GM23338 (cell line): ENCODE data around the gene TNNT2. TPM values are rescaled to one million over a fixed set of nuclear protein-coding genes. Genes with fewer than 3 reads are reported as not detected.

Experiments used
- ATAC-seq: fragments of 200-7000 bp; cut with Tn5 transposase; 3 replicates; pipeline ENCODE4 v1.9.1; 2020
- DNase-seq: peaks from one replicate; pipeline ENCODE4 v3.0.0-alpha.2; 2015; ENCODE audit warnings: low spot score
- H2AFZ ChIP-seq: fragments of 200-600 bp; sonication (generic); 2 replicates; pipeline ENCODE4 v1.8.0; 2016; ENCODE audit warnings: antibody characterized with exemption, mild to moderate bottlenecking, moderate library complexity
- H3F3A ChIP-seq: fragments of 200-600 bp; sonication (generic); replicated peaks from 2 replicates; pipeline ENCODE4 v1.8.0; 2017; ENCODE audit warnings: antibody characterized with exemption, mixed run types, low read depth
- H3K27ac ChIP-seq: fragments of 200-600 bp; sonication (generic); 2 replicates; pipeline ENCODE4 v1.6.1; 2016; ENCODE audit warnings: low read depth
- H3K27me3 ChIP-seq: fragments of 200-600 bp; sonication (generic); 2 replicates; pipeline ENCODE4 v1.8.0; 2016; ENCODE audit warnings: mild to moderate bottlenecking, mixed run types, moderate library complexity; ENCODE audit not compliant: insufficient read depth
- H3K36me3 ChIP-seq: fragments of 200-600 bp; sonication (generic); 2 replicates; pipeline ENCODE4 v1.8.0; 2016; ENCODE audit warnings: mild to moderate bottlenecking; ENCODE audit not compliant: insufficient read depth
- H3K4me1 ChIP-seq: fragments of 200-600 bp; sonication (generic); 2 replicates; pipeline ENCODE4 v1.8.0; 2016; ENCODE audit warnings: mild to moderate bottlenecking, moderate library complexity; ENCODE audit not compliant: insufficient read depth
- H3K4me2 ChIP-seq: fragments of 200-600 bp; sonication (generic); 2 replicates; pipeline ENCODE4 v1.7.1; 2017; ENCODE audit warnings: mixed run types
- H3K4me3 ChIP-seq: fragments of 200-600 bp; sonication (generic); 2 replicates; pipeline ENCODE4 v1.6.1; 2016; ENCODE audit warnings: mixed run types
- H3K79me2 ChIP-seq: fragments of 200-600 bp; sonication (generic); replicated peaks from 2 replicates; pipeline ENCODE4 v1.8.0; 2017; ENCODE audit warnings: mild to moderate bottlenecking; ENCODE audit not compliant: insufficient read depth
- H3K9me2 ChIP-seq: fragments of 200-600 bp; sonication (generic); 2 replicates; pipeline ENCODE4 v1.8.0; 2017; ENCODE audit not compliant: insufficient read depth
- H4K20me1 ChIP-seq: fragments of 200-600 bp; sonication (generic); replicated peaks from 2 replicates; pipeline ENCODE4 v1.8.0; 2017; ENCODE audit warnings: mild to moderate bottlenecking; ENCODE audit not compliant: insufficient read depth
- H3K27ac Mint-ChIP-seq: 2 replicates; pipeline ENCODE4 v1.8.0; 2020; ENCODE audit warnings: inconsistent platforms, mild to moderate bottlenecking, moderate library complexity, mixed read lengths
- H3K27me3 Mint-ChIP-seq: 3 replicates; pipeline ENCODE4 v1.8.0; 2022; ENCODE audit warnings: low read depth, mild to moderate bottlenecking, moderate library complexity, mixed read lengths, inconsistent platforms; ENCODE audit not compliant: insufficient read depth, poor library complexity
- H3K36me3 Mint-ChIP-seq: 3 replicates; pipeline ENCODE4 v1.8.0; 2021; ENCODE audit warnings: low read depth, mild to moderate bottlenecking, inconsistent platforms, moderate library complexity, mixed read lengths
- H3K4me1 Mint-ChIP-seq: 3 replicates; pipeline ENCODE4 v1.8.0; 2020; ENCODE audit warnings: mild to moderate bottlenecking, inconsistent platforms, mixed read lengths
- H3K4me3 Mint-ChIP-seq: 3 replicates; pipeline ENCODE4 v1.8.0; 2021; ENCODE audit warnings: moderate library complexity, mild to moderate bottlenecking, inconsistent platforms, mixed read lengths
- H3K9me3 Mint-ChIP-seq: 3 replicates; pipeline ENCODE4 v1.8.0; 2020; ENCODE audit warnings: moderate library complexity, mild to moderate bottlenecking, inconsistent platforms, mixed read lengths
- CREB1 ChIP-seq: fragments of 250-450 bp; sonication (Bioruptor Pico); IDR thresholded peaks from 2 replicates; pipeline ENCODE4 v1.5.0; 2020; ENCODE audit warnings: low read depth, mild to moderate bottlenecking, moderate library complexity
- EZH2 ChIP-seq: fragments of 200-600 bp; sonication (generic); IDR thresholded peaks from one replicate; pipeline ENCODE4 v1.8.0; 2017; ENCODE audit warnings: antibody characterized with exemption, mild to moderate bottlenecking, low read depth; ENCODE audit not compliant: unreplicated experiment
- EZH2phosphoT487 ChIP-seq: fragments of 200-600 bp; sonication (generic); IDR thresholded peaks from one replicate; pipeline ENCODE4 v1.8.1; 2018; ENCODE audit warnings: antibody characterized with exemption; ENCODE audit not compliant: unreplicated experiment
- POLR2AphosphoS5 ChIP-seq: IDR thresholded peaks from 2 replicates; pipeline ENCODE4 v1.6.1; 2016; ENCODE audit warnings: antibody characterized with exemption, low read depth
- REST ChIP-seq: IDR thresholded peaks from one replicate; pipeline ENCODE4 v1.6.1; 2018; ENCODE audit warnings: antibody characterized with exemption; ENCODE audit not compliant: unreplicated experiment
- STAT1 ChIP-seq: IDR thresholded peaks from one replicate; pipeline ENCODE4 v1.6.1; 2016; ENCODE audit warnings: antibody characterized with exemption; ENCODE audit not compliant: unreplicated experiment
- ZNF114 ChIP-seq: fragments of 250-450 bp; sonication (Bioruptor Pico); IDR thresholded peaks from 2 replicates; pipeline ENCODE4 v1.5.0; 2020; ENCODE audit warnings: mild to moderate bottlenecking, moderate library complexity
- ZNF331 ChIP-seq: fragments of 250-450 bp; sonication (Bioruptor Pico); IDR thresholded peaks from 2 replicates; pipeline ENCODE4 v1.5.0; 2020; ENCODE audit warnings: low read depth, mild to moderate bottlenecking, moderate library complexity
- ZNF462 ChIP-seq: fragments of 250-450 bp; sonication (Bioruptor Pico); IDR thresholded peaks from 2 replicates; pipeline ENCODE4 v1.5.0; 2020; ENCODE audit warnings: mild to moderate bottlenecking, moderate library complexity
- polyA plus RNA-seq: library from polyadenylated mRNA; unstranded; fragments of >200 nt; fragmentation: Nextera tagmentation; extraction: Ambion mirVana; gene quantifications from 2 replicates; pipeline ENCODE4 v1.2.1, GENCODE V29; 2016
- total RNA-seq: library from RNA; depleted of rRNA; stranded (reverse); fragments of >200 nt; shearing (Covaris generic); gene quantifications from 2 replicates; pipeline ENCODE4 v1.2.3, GENCODE V29; 2014
- TF ChIP-seq, protein P1 (sequence below): IDR thresholded peaks from 2 replicates; pipeline ENCODE4 v1.6.1; 2016; ENCODE audit warnings: antibody characterized with exemption

Gene TNNT2
- total and polyA plus RNA-seq, 2 experiments from 2014 or later, result 7.5 to 19.1 TPM

- Histone ChIP-seq H3K79me2 (no peaks in the 10 kb centered on the region), H3K4me2 (no peak overlapping the region), H2AFZ (no peak overlapping the region), H3K9me2 (no peaks in the 10 kb centered on the region), H3K36me3 (no peaks in the 10 kb centered on the region), H4K20me1 (no peaks in the 10 kb centered on the region), H3F3A (no peaks in the 10 kb centered on the region), H3K4me3 (no peak overlapping the region), H3K27ac (no peak overlapping the region), H3K4me1 (no peaks in the 10 kb centered on the region), H3K27me3 (no peaks in the 10 kb centered on the region)
- Mint-ChIP-seq H3K27me3 (peaks cover 7% of the 10 kb centered on the region), H3K4me3 (no peak overlapping the region), H3K36me3 (no peaks in the 10 kb centered on the region), H3K9me3 (peaks cover 7% of the 10 kb centered on the region; the same call in 2 of the 3 replicates), H3K4me1 (peaks cover 15% of the 10 kb centered on the region), H3K27ac (no peak overlapping the region)
- TF ChIP-seq STAT1 (no peak), POLR2AphosphoS5 (no peak), CREB1 (no peak), ZNF331 (no peak), ZNF114 (CRISPR knock-in tag) (no peak), ZNF462 (CRISPR knock-in tag) (no peak), EZH2 (no peak), REST (no peak), EZH2phosphoT487 (no peak)
- TF ChIP-seq, protein P1, sequence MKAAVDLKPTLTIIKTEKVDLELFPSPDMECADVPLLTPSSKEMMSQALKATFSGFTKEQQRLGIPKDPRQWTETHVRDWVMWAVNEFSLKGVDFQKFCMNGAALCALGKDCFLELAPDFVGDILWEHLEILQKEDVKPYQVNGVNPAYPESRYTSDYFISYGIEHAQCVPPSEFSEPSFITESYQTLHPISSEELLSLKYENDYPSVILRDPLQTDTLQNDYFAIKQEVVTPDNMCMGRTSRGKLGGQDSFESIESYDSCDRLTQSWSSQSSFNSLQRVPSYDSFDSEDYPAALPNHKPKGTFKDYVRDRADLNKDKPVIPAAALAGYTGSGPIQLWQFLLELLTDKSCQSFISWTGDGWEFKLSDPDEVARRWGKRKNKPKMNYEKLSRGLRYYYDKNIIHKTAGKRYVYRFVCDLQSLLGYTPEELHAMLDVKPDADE, result no peak
- ATAC-seq (no peak), DNase-seq (no peak)
Observed at GRCh38 chr1:201418461-201418860, 41.0 kb upstream of the TNNT2 start.
